GM13977 (cell line): ENCODE results near the gene NHERF1.

Source experiments
- DNase-seq: peaks from one replicate; pipeline ENCODE4 v3.0.0; 2012; ENCODE audit warnings: low spot score
- CTCF ChIP-seq: IDR thresholded peaks from 2 replicates; pipeline ENCODE4 v1.5.1; 2012; ENCODE audit warnings: mild to moderate bottlenecking, control low read depth; ENCODE audit not compliant: insufficient read depth; ENCODE audit errors: extremely low read depth, missing control alignments
- in situ Hi-C: fragments of 300-500 bp; cut with MboI; formaldehyde crosslinking; loops from one replicate; pipeline ENCODE4 v1.12.0; 2022; ENCODE audit warnings: low sequenced_read_pairs, low pct_unique_long_range_greater_than_20kb, mixed read lengths, inconsistent platforms; ENCODE audit not compliant: unreplicated experiment

Gene NHERF1

GRCh38 chr17:74748529-74749278, at the start of gene NHERF1:
TSS of gene NHERF1 (plus strand) at chr17:74748628. CDS start at chr17:74748847, 219 bp downstream.
- DNase-seq: peak; percentile 99
- in situ Hi-C loops: loop anchor here (10.0 kb wide), 1 partner anchor 116 kb away; no protein-coding TSS in a partner anchor
- peak; percentile 22 for TF ChIP-seq CTCF

- no peak for DNase-seq
- in situ Hi-C loops: no loop called here
- no peak for TF ChIP-seq CTCF
These were observed 49.2 kb upstream of the NHERF1 start for GRCh38 chr17:74699236-74699635.

GRCh38 chr17:74702116-74702871, 46.1 kb upstream of the NHERF1 start:
- in situ Hi-C loops: no loop called here
- no peak for DNase-seq
- TF ChIP-seq CTCF: no peak

GRCh38 chr17:74703311-74703710, 45.1 kb upstream of the NHERF1 start:
- TF ChIP-seq CTCF: no peak
- in situ Hi-C loops: no loop called here
- DNase-seq: no peak

GRCh38 chr17:74704544-74704943, 43.9 kb upstream of the NHERF1 start:
- in situ Hi-C loops: no loop called here
- DNase-seq: no peak
- no peak for TF ChIP-seq CTCF

- TF ChIP-seq CTCF: no peak
- in situ Hi-C loops: no loop called here
- no peak for DNase-seq
These were observed 37.2 kb upstream of the NHERF1 start for GRCh38 chr17:74711058-74711824.
